Measurements from ENCODE around the gene BCAM. TPM values are rescaled to one million over a fixed set of nuclear protein-coding genes. Genes with fewer than 3 reads are reported as not detected.

Gene BCAM
- polyA plus RNA-seq, 3 donors: 0.09 TPM; not detected in 2

DNA sequence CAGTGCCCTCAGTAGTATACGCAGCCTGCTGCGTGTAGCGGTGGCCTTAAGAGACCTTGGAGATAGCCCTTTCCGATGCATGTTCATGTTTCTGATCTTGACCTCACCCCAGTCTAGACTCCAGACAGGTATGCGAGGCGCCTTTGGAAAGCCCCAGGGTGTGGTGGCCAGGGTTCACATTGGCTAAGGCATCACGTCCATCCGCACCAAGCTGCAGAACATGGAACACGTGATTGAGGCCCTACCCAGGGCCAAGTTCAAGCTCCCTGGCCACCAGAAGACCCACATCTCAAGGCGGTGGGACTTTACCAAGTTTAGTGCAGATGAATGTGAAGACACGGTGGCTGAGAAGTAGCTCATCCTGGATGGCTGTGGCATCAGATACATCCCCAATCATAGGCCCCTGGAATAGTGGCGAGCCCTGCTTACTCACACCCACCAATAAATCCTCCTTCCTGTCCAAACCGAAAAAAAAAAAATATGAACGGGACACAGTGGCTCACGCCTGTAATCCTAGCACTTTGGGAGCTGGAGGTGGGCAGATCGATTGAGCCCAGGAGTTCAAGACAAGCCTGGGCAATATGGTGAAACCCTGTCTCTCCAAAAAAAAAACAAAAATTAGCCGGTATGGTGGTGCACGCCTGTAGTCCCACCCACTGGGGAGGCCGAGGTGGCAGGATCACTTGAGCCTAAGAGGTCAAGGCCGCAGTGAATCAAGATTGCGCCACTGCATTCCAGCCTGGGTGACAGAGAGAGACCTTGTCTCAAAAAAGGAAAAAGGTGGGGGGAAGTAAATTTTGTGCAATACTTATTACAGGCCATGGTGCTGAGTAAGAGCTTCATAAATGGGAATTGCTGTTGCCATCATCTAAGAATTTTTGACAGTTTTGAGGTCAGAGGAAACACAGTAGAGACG lies 43.6 kb upstream of the BCAM start:
- intact Hi-C loops (cut with micrococcal nuclease): no loop called here

DNA sequence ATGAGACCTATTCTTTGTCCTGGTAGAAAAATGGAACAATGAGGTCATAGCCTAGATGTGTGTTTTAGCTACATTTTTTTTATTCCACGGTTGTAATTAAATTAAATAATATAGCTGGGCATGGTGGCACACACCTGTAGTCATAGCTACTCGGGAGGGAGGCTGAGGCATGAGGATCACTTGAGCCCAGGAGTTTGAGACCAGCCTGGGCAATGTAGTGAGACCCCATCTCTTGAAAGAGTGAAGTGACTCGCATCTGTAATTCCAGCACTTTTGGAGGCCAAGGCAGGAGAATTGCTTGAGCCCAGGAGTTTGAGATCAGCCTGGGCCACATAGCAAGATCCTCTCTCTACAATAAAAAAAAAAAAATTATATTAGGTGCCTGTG lies 43.0 kb upstream of the BCAM start:
- intact Hi-C loops (cut with micrococcal nuclease): no loop called here
- Mint-ChIP-seq H3K36me3 (peaks cover 17 to 28% of the 10 kb centered on the region in 2 donors), H3K27ac (peak overlapping the region; percentile 88 to 98 (median 94)), H3K27me3 (ENCODE audit: low read depth in 3 of 3) (peaks cover 0 to 19% (median 0%) of the 10 kb centered on the region in 3 donors), H3K4me1 (peaks cover 76% of the 10 kb centered on the region), H3K4me3 (no peak overlapping the region), H3K9me3 (peaks cover 0 to 10% (median 6%) of the 10 kb centered on the region in 7 donors)
- H3K9me3 ChIP-seq (replicated peaks in 1 of 2; ENCODE audit: control insufficient read depth in 1 of 2, insufficient read depth in 1 of 2, low read length in 2 of 2): no peaks in the 10 kb centered on the region
- no peak overlapping the region for H2AFZ ChIP-seq (ENCODE audit: insufficient read depth, low read depth, low read length, poor library complexity, severe bottlenecking)
- H3K4me1 ChIP-seq (ENCODE audit: control insufficient read depth in 1 of 2, insufficient read depth in 2 of 2, low read length in 2 of 2): peaks cover 56 to 65% of the 10 kb centered on the region in 2 donors
- H3K36me3 ChIP-seq (replicated peaks in 1 of 2; ENCODE audit: control insufficient read depth in 1 of 2, insufficient read depth in 2 of 2, low read length in 2 of 2): no peaks in the 10 kb centered on the region
- TF ChIP-seq, protein P1, sequence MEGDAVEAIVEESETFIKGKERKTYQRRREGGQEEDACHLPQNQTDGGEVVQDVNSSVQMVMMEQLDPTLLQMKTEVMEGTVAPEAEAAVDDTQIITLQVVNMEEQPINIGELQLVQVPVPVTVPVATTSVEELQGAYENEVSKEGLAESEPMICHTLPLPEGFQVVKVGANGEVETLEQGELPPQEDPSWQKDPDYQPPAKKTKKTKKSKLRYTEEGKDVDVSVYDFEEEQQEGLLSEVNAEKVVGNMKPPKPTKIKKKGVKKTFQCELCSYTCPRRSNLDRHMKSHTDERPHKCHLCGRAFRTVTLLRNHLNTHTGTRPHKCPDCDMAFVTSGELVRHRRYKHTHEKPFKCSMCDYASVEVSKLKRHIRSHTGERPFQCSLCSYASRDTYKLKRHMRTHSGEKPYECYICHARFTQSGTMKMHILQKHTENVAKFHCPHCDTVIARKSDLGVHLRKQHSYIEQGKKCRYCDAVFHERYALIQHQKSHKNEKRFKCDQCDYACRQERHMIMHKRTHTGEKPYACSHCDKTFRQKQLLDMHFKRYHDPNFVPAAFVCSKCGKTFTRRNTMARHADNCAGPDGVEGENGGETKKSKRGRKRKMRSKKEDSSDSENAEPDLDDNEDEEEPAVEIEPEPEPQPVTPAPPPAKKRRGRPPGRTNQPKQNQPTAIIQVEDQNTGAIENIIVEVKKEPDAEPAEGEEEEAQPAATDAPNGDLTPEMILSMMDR (IDR thresholded peaks at IDR 0.05): no peak
- H3K9ac ChIP-seq (ENCODE audit: insufficient read depth, low read length, poor library complexity, severe bottlenecking): no peak overlapping the region
- no peaks in the 10 kb centered on the region for H3K27me3 ChIP-seq (ENCODE audit: control insufficient read depth in 2 of 2, insufficient read depth in 2 of 2, low read length in 2 of 2)
- no peak for DNase-seq
- no peaks in the 10 kb centered on the region for H4K20me1 ChIP-seq (ENCODE audit: insufficient read depth, low read length)
- H3K4me3 ChIP-seq (replicated peaks in 1 of 3; ENCODE audit: low read depth in 2 of 3, low read length in 3 of 3): no peak overlapping the region
- 87% methylated on average over 3 of the region's 3 CpGs for WGBS (ENCODE audit: insufficient coverage)
- no peaks in the 10 kb centered on the region for H3K79me2 ChIP-seq (ENCODE audit: insufficient read depth, low read length)
- H3K4me2 ChIP-seq (replicated peaks; ENCODE audit: extremely low read depth, low read length, poor library complexity, severe bottlenecking): no peak overlapping the region
- peak overlapping the region; percentile 74 to 82 for H3K27ac ChIP-seq (ENCODE audit: low read depth in 1 of 2, low read length in 2 of 2)

More for the DNA sequence above, 43.6 kb upstream of the BCAM start:
- peak overlapping the region; percentile 88 to 98 (median 95) for H3K27ac Mint-ChIP-seq
- WGBS (ENCODE audit: insufficient coverage): 62% methylated on average over 15 of the region's 22 CpGs
- H3K9me3 Mint-ChIP-seq: peaks cover 0 to 10% (median 6%) of the 10 kb centered on the region in 7 donors
- no peak overlapping the region for H2AFZ ChIP-seq (ENCODE audit: insufficient read depth, low read depth, low read length, poor library complexity, severe bottlenecking)
- peaks cover 0 to 19% (median under 1%) of the 10 kb centered on the region in 3 donors for H3K27me3 Mint-ChIP-seq (ENCODE audit: low read depth in 3 of 3)
- no peaks in the 10 kb centered on the region for H3K9me3 ChIP-seq (replicated peaks in 1 of 2; ENCODE audit: control insufficient read depth in 1 of 2, insufficient read depth in 1 of 2, low read length in 2 of 2)
- H3K36me3 Mint-ChIP-seq: peaks cover 22 to 34% of the 10 kb centered on the region in 2 donors
- no peak overlapping the region for H3K9ac ChIP-seq (ENCODE audit: insufficient read depth, low read length, poor library complexity, severe bottlenecking)
- H3K27ac ChIP-seq (ENCODE audit: low read depth in 1 of 2, low read length in 2 of 2): peak overlapping the region; percentile 74 to 82
- peaks cover 54 to 63% of the 10 kb centered on the region in 2 donors for H3K4me1 ChIP-seq (ENCODE audit: control insufficient read depth in 1 of 2, insufficient read depth in 2 of 2, low read length in 2 of 2)
- DNase-seq: peak; percentile 92 to 96 (median 96)
- H3K4me1 Mint-ChIP-seq: peaks cover 76% of the 10 kb centered on the region
- no peak overlapping the region for H3K4me3 ChIP-seq (replicated peaks in 1 of 3; ENCODE audit: low read depth in 2 of 3, low read length in 3 of 3)
- H3K79me2 ChIP-seq (ENCODE audit: insufficient read depth, low read length): no peaks in the 10 kb centered on the region
- TF ChIP-seq, protein P1 (IDR thresholded peaks at IDR 0.05): no peak
- peaks cover 4% of the 10 kb centered on the region for H4K20me1 ChIP-seq (ENCODE audit: insufficient read depth, low read length)
- H3K4me2 ChIP-seq (replicated peaks; ENCODE audit: extremely low read depth, low read length, poor library complexity, severe bottlenecking): no peak overlapping the region
- H3K36me3 ChIP-seq (replicated peaks in 1 of 2; ENCODE audit: control insufficient read depth in 1 of 2, insufficient read depth in 2 of 2, low read length in 2 of 2): peaks cover 4 to 5% of the 10 kb centered on the region in 2 donors
- H3K27me3 ChIP-seq (ENCODE audit: control insufficient read depth in 2 of 2, insufficient read depth in 2 of 2, low read length in 2 of 2): no peaks in the 10 kb centered on the region
- H3K4me3 Mint-ChIP-seq: peak overlapping the region in 1 of 2 donors; percentile 70
